Limb (tissue), 2 donors: ENCODE data around the gene WDR70.
"Not testable (repeated sequence)": the region's sequence is repeated elsewhere in the genome, so short reads cannot be mapped to it uniquely, and the experiment has no call there.

ENCODE experiments used
- DNase-seq, 2 donors: peaks; one replicate each; pipeline ENCODE4 v3.0.0-alpha.2; 2016; ENCODE audit errors: extremely low spot score in 2 of 2

WDR70 gene

DNA sequence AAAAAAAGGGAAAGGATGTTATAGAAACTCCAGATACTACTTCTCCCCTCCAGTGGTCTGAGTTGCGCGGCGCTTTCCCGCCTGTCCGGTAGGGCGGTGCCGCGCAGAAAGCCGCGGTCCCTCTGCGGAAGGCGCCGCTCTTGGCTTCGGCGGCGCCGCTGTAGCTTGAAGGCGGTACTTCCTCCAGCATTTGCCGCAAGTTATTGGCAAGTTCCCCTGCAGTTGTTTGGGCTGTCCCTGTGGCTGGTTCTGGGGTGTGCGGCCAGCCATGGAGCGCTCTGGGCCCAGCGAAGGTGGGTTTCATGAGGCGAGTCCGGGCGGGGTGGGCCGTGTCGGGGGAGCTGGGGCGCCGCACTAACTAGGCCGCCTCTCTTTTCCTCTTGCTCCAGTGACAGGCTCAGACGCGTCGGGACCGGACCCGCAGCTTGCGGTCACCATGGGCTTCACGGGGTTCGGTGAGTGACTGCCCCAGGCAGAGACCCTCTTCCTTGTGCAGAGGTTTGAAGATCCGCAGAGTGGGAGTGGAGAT, at the start of gene WDR70:
TSS of gene WDR70 (plus strand) at position 219 of the 529 bp plus-strand sequence. CDS start at position 269, 50 bp downstream.
- DNase-seq = peak; percentile 88

DNA sequence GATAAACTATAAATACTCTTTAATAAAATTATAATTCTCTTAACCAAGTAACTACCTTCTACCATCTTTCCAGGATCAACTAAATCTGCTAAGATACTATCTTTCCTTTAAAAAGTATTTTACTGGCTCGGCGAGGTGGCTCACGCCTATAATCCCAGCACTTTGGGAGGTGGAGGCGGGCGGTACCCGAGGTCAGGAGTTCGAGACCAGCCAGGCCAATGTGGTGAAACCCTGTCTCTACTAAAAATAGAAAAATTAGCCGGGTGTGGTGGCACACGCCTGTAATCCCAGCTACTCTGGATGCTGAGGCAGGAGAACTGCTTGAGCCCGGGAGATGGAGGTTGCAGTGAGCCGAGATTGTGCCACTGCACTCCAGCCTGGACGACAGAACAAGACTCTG, 44.4 kb upstream of the WDR70 start:
- not testable (repeated sequence) for DNase-seq

DNA sequence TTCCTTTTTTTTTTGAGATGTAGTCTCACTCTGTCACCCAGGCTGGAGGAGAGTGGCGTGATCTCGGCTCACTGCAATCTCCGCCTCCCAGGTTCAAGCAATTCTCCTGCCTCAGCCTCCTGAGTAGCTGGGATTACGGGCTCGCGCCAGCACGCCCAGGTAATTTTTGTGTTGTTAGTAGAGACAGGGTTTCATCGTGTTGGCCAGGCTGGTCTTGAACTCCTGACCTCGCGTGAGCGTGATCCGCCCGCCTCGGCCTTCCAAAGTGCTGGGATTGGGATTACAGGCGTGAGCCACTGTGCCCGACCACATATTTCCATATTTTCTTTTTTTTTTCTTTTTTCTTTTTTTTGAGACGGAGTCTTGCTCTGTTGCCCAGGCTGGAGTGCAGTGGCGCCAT, 36.4 kb upstream of the WDR70 start:
- not testable (repeated sequence) for DNase-seq

DNA sequence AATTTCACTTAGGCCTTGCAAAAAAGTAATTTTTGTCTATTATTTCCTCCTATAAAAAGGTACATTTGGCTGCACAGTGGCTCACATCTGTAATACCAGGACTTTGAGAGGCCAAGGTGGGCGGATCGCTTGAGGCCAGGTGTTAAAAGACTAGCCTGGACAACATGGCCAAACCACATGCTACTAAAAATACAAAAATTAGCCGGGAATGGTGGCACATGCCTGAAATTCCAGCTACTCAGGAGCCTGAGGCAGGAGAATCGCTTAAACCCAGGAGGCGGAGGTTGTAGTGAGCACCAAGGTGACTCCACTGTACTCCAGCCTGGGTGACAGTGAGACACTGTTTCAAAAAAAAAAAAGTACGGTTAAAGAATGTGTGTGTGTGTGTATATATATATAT, 24.0 kb upstream of the WDR70 start:
- no peak for DNase-seq

DNA sequence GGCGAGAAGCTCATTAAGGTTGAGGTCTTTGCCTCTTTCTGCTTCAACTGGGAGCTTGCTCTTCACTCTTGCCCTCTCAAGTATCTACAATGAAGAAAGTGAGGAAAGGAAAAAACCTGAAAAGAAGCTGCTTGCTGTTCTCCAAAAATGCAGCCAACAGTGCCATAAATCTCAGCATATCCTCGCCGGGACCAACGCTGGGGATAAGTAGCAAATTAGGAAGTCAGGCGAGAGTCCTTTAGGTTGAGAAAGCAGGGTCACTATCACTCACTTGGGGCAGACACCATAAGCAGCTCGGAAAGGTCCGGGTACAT, 8.6 kb upstream of the WDR70 start:
- no peak for DNase-seq

DNA sequence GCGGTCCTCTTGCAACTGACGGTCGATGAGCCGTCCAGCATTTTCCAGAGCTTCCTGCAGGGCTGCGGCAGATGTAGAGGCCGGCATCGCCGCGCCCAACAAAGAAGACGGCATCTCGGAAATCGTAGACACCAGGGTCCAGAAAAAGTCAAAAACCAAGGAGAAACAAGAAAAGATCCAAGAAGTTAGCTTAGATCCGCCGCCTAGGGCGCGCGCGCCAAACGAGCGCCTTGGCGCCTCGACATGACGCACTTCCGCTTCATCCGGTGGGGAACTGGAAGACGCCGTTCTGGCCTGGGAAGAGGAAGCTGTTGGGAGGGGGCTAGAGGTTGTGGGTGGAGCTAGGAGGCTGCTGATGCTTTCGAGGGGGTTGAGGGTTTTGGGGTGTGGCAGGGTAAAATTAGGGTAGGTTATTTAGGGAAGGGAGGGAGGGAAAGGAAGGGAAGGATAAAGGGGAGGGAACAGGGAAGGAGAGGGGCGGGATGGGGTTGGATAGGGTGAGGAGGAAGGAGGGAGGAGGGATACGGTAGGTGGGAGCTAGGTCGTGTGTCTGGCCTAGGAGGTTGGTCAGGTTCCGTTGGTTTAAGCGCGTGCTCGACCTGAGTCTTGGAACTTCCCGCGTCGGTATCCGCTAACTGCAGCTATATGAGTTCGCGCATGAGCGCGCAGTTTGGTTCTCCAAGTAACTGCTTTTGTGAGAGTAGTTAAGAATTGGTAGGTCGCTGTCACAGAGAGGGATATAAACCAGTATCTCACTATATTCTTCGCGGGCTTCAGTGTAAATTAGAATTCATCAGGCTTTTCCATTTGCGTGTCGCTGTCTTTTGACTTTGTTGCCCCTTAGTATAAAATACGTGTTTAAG, 8.0 kb upstream of the WDR70 start, which contains the start of gene NUP155:
TSS of gene NUP155 (minus strand) at position 243 of the 863 bp plus-strand sequence. CDS start at position 114, 129 bp downstream.
- peak; percentile 93 to 97 for DNase-seq

DNA sequence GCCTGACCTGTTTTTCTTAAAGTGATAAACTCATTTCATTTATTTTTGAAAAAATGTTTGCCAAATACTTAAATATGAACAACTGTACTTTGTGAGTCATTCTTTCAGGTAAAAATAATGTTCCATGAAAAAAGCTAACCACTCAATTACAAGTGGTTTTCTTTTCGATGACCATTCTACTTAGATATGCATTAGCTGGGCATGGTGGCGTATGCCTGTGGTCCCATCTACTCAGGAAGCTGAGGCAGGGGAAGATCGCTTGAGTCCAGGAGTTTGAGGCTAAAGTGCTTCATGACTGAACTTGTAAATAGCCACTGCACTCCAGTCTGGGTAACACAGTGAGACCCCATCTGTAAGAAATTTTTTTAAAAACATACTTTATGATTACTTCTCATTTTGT, 4.0 kb upstream of the WDR70 start:
- no peak for DNase-seq

DNA sequence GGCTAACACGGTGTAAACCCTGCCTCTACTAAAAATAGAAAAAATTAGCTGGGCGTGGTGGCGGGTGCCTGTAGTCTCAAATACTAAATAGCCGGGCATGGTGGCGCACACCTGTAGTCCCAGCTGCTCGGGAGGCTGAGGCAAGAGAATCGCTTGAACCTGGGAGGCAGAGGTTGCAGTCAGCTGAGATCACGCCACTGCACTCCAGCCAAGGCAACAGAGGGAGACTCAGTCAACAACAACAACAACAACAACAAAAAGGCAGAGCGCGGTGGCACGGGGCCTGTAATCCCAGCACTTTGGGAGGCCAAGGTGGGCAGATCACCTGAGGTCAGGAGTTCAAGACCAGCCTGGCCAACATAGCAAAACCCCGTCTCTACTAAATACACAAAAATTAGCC, 1.1 kb upstream of the WDR70 start:
- DNase-seq = not testable (repeated sequence)

DNA sequence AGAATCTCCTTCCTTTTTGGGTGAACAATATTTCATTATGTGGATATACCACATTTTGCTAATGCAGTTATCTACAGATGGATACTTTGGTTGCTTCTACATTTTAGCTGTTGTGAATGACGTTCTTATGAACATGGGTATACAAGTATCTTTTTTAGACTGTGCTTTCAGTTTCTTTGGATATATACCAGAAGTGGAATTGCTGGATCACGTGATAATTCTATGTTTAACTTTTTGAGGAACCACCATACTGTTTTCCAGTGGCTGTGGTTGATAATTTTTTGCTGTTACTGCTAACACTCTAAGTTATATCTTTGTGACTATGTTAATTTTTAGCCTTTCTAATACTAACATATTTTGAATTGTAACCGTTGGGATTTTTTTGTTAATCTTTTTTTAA, 12.5 kb downstream of the WDR70 start:
- DNase-seq = no peak

DNA sequence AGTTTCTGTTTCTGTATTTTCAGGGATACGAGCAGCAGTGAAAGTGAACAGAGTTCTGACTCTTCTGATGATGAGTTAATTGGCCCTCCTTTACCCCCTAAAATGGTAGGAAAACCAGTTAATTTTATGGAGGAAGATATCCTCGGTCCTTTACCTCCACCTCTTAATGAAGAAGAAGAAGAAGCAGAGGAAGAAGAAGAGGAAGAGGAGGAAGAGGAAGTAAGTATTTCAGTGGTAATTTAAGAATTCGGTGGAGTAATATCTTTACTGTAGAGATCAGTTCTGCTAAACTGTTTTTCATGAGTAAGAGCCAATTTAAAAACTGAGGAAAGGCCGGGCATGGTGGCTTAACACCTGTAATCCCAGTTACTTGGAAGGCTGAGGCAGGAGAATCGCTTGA, 17.2 kb downstream of the WDR70 start:
- no peak for DNase-seq

DNA sequence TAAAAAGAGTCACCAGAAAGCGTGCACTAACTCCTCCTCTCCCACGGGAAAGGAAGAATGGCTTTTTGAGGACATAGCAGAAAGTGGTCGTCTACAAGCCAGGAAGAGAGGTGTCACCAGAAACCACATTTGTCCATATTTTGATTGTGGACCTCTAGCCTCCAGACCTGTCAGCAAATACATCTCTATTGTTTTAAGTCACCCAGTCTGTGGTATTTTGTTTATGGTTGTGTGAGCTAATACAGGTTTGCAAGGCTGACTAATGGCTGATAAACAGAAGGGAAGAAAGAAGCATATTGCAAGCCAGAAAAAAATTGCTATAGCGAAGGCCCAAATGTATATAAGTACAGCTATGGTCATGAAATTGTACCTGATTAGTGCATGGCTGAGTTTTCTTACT, 21.4 kb downstream of the WDR70 start:
- DNase-seq = no peak

DNA sequence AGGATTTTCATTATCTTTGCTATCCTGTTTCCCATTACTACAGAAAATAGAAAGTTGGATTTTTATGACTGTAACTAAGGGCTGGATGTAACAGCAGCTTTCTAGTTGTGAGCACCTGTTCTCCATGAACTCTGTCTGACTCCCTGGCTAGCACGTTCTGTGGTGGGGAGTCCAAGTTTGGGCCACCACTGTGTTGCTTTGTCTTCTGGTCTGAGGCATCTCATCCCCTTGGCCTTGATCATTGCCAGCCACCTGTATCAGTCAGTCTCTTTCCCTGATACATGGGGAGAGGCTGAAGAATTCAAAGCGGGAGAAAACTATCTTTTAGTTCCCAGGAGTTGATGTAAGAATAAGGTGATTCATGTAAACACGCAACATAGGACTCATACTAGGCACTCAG, 33.4 kb downstream of the WDR70 start:
- no peak for DNase-seq

DNA sequence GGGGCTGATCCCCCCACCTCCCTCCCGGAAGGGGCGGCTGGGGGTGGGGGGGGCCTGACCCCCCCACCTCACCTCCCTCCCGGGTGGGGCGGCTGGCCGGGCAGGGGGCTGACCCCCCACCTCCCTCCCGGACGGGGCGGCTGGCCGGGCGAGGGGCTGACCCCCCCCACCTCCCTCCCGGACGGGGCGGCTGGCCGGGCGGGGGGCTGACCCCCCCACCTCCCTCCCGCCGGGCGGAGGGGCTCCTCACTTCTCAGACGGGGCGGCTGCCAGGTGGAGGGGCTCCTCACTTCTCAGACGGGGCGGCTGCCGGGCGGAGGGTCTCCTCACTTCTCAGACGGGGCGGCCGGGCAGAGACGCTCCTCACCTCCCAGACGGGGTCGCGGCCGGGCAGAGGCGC, 36.3 kb downstream of the WDR70 start:
- not testable (repeated sequence) for DNase-seq

DNA sequence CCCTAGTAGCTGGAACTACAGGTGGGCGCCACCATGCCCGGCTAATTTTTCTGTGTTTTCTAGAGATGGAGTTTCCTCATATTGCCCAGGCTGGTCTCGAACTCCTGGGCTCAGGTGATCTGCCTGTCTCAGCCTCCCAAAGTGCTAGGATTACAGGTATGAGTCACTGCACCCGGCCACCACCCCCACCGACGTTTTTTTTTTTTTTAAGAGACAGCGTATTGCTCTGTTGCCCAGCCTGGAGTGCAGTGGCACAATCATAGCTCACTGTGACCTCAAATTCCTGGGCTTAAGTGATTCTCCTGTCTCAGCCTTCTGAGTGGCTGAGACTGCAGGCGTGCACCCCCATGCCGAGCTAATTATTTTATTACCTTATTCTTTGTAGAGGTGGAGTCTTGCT, 38.2 kb downstream of the WDR70 start:
- DNase-seq = no peak

DNA sequence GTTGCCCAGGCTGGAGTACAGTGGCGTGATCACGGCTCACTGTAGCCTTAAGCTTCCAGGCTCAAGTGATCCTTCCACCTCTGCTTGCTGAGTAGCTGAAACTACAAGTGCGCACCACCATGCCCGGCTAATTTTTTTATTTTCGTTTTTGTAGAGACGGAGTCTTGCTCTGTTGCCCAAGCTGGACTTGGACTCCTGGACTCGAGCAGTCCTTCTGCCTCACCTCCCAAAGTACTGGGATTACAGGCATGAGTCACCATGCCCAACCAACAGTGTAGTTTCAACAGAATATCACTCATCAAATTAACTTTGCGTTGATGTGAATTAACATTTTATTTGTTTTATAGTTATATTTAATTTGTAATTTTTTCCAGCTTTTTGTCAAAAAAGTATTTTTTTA, 45.3 kb downstream of the WDR70 start:
- no peak for DNase-seq

DNA sequence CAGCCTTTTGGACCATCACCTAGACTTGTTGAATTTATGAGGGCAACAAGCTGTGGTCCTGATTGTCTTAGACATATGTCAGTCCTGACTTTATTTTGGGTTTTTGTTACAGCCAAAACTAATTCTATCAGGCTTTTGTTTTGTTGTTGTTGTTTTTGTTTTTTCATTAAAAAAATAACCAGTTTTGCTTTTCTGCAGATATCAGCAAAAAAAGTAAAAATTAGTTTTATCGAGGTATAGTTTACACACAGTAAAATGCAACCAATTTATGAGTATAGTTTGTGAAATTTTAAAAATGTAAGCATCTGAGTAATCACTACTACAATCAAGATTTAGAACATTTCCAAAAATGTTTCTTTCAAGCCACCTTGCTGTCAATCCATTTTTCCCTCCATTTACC, 48.9 kb downstream of the WDR70 start:
- DNase-seq = no peak

DNA sequence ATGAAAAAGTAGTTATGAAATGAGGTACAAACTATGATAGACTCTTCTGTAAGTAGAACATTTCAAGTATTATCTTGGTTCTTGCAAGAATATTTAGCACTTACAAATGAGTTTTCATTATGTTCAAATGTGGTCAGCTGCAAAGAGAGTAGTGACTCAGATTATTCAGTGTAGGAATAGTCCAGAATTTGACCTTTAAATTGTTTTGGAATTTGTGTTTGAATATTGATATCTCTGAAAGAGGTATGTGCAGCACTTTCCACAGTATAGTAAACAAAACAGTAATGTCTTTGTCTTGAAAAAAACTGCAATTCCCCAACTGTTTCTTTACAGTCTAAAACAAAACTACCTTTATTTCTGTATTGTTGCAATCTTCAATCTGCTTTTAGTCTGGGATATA, 56.1 kb downstream of the WDR70 start:
- DNase-seq = no peak

DNA sequence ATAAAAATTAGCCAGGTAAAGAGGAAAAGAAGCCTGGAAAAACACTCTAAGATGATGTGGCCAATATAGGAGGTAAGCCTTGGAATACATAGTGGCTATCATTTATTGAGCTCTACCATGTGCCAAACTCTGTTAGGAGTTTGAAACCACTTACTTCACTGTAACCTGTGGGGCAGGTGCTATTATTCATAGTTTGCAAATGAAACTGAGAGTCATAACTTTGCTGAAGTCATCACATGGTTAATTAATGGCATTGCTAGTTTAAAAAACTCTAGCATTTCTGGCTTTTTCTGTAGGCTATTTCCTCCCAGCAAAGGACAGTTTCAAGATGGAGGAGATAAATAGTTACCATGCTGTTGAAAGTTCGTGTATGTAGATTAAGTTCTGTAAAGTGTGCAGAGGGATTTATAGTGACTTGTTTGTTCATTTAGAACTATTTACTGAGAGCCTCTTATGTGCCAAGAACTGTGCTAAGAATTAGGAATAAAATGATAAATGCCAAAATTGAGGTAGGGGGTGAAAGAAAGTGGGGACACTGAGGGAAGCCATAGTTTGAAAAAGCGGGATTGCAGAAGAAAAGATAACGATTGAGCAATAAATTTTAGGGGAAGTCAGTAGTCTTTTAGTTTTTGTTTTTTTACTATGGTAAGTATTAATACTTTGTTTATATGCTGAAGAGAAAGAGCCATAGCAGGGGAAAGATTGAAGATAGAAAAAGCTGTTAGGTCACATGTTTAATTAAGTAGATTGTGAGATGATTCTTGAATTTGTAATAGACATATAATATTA, 57.2 kb downstream of the WDR70 start:
- DNase-seq = no peak

DNA sequence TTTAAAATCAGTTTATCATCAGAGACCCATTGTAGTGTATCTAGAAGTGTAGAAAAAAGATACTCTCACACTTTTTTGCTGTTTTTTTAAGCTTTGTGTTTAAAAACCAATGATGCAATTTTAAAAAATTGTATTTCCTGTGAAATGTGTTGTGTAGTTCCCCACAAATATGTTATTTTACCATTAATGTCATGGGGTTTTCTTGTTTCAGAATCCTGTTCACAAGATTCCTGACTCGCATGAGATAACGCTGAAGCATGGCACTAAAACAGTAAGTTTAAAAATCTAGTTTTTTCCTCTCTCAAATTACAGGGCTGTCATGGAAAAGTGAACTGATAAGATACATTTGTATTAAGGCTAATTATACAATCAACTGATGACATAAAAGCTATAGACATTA, 58.6 kb downstream of the WDR70 start:
- no peak for DNase-seq

DNA sequence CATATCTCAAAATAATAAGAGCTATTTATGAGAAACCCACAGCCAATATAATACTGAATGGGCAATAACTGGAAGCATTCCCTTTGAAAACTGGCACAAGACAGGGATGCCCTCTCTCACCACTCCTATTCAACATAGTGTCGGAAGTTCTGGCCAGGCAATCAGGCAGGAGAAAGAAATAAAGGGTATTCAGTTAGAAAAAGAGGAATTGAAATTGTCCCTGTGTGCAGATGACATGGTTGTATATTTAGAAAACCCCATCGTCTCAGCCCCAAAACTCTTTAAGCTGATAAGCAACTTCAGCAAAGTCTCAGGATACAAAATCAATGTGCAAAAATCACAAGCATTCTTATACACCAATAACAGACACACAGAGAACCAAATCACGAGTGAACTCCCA, 66.7 kb downstream of the WDR70 start:
- not testable (repeated sequence) for DNase-seq

DNA sequence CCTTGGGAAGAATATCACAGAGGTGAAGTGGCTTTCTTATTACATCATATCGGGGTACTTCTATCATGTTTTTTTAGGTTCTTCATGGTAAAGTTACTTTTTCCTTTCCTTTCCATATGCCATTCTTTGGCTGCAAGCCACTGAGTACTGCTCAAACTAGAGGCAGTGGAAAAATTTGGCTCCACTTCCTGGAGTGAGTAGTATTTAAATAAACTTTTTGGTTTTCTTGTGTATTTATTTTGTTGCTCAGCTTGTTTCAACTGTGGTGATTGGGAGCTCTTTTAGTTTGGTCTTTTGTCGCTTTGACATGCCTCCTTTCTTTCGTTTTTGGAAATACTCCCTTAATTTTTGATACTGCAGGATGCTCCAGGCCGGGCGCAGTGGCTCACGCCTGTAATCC, 69.8 kb downstream of the WDR70 start:
- no peak for DNase-seq

DNA sequence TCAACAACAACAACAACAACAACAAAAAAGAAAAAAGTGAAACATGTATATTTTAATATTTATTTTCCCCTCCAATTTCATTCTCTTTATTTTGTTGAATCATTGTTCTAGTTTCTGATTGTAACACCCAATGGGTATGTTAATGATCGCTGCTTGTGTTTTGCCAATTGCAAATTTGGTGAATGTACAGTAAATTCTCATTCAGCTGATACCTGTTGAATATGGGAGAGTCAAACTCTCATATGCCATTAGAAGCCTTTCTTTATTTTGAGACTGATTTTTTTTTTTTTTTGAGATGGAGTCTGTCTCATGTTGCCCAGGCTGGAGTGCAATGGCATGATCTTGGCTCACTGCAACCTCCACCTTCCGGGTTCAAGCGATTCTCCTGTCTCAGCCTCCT, 72.9 kb downstream of the WDR70 start:
- DNase-seq = not testable (repeated sequence)
